ENCODE data around the gene JAKMIP3.

- no peak for TF ChIP-seq EZH2phosphoT487 (IDR thresholded peaks at IDR 0.05; ENCODE audit: borderline replicate concordance)
- no peak for TF ChIP-seq CTCF (IDR thresholded peaks at IDR 0.05 in 2 of 3, conservative IDR thresholded peaks at IDR 0.05 in 1 of 3; ENCODE audit: borderline replicate concordance in 1 of 3, insufficient read depth in 1 of 3, low read depth in 2 of 3, low read length in 2 of 3)
- TF ChIP-seq RAD21 (IDR thresholded peaks at IDR 0.05; ENCODE audit: low read depth): no peak
- TF ChIP-seq TCF7L2 (IDR thresholded peaks at IDR 0.05; ENCODE audit: borderline replicate concordance, extremely low read depth, insufficient read depth, insufficient read length): no peak
- TF ChIP-seq POLR2A (IDR thresholded peaks at IDR 0.05; ENCODE audit: borderline replicate concordance, extremely low read depth, insufficient read depth, insufficient read length): no peak
- no peak for TF ChIP-seq ZNF274 (IDR thresholded peaks at IDR 0.05; ENCODE audit: low read depth, low read length)
- TF ChIP-seq, protein P1, sequence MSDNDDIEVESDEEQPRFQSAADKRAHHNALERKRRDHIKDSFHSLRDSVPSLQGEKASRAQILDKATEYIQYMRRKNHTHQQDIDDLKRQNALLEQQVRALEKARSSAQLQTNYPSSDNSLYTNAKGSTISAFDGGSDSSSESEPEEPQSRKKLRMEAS (IDR thresholded peaks at IDR 0.05): no peak
- no peak for TF ChIP-seq ZFX (IDR thresholded peaks at IDR 0.05)
- TF ChIP-seq EZH2 (IDR thresholded peaks at IDR 0.05): no peak
Measured at GRCh38 chr10:132055616-132056015, 10.1 kb upstream of the JAKMIP3 start.
